Measurements from ENCODE around the gene PODNL1.
"Not testable (repeated sequence)": the region's sequence is repeated elsewhere in the genome, so short reads cannot be mapped to it uniquely, and the experiment has no call there.

Gene PODNL1

GRCh38 chr19:13973479-13973878, 35.3 kb upstream of the PODNL1 start:
- not testable (repeated sequence) for DNase-seq (ENCODE audit: low spot score)

DNA sequence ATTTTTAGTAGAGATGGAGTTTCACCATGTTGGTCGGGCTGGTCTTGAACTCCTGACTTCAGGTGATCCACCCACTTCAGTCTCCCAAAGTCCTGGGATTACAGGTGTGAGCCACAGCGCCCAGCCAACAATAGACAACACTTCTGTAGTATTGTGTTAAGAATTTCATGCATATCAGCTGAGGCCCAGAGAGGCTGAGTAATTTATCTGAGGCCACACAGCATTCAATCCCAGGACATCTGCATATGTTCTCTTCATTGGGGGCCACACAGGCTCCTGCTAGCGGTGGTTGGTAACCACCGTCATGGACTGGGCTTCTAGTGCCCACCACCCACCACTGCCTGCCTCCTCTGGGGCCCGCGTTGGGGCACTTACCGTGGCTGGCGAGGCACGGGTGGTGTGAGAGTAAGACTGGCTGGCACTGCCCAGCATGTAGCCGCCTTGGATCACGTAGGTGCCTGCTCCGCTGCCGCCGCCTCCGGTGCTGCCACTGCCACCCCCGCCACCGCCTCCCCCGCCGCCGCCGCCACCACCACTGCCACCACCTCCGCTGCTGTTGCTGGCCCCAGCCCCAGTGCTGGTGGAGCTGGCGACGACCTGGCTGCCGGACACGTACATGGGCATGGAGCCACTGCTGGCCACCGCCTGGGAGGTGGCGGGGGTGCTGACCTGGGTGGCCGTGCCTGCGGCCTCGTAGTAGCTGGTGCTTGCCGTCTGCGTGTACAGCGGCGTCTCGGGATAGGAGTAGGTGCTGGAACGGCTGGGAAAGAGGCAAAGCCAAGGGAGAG, 34.3 kb upstream of the PODNL1 start:
- no peak for DNase-seq (ENCODE audit: low spot score)

- DNase-seq (ENCODE audit: low spot score) = not testable (repeated sequence)
Observed at GRCh38 chr19:13971868-13972267, 33.7 kb upstream of the PODNL1 start.

- DNase-seq (ENCODE audit: low spot score) = no peak
Observed at GRCh38 chr19:13969897-13970296, 31.7 kb upstream of the PODNL1 start.

DNA sequence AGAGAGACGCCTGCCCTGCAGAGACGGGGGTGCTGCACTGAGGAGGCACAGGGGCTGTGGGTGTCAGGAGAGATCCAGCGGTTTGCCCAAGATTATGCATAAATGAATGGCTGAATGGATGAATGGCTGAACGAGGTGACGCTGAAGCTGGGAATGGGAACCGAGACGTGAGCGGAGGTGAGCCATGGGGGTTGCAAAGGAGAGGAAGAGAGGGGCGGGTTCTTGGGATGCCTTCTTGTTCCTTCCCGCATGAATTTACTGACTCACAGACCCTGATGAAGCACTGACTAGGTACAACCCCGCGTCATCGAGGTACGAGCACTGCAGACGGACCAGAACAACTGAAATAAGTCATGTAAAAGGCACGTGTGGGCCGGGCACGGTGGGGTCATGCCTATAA, 30.8 kb upstream of the PODNL1 start:
- DNase-seq (ENCODE audit: low spot score) = no peak

GRCh38 chr19:13968383-13968935, 30.2 kb upstream of the PODNL1 start:
- no peak for DNase-seq (ENCODE audit: low spot score)

DNA sequence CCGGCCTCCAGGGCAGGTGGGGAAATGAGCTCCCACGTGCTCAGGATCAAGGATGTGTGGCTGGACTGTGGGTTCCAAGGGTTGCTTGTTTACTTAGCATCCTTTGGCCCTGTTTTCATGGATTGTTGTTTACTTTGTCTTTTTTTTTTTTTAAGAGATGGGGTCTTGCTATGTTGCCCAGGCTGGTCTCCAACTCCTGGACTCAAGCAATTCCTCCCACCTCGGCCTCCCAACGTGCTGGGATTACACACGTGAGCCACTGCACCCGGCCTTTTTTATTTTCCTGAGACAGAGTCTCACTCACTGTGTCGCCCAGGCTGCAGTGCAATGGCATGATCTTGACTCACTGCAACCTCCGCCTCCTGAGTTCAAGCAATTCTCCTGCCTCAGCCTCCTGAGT, 29.0 kb upstream of the PODNL1 start:
- DNase-seq (ENCODE audit: low spot score) = not testable (repeated sequence)

DNA sequence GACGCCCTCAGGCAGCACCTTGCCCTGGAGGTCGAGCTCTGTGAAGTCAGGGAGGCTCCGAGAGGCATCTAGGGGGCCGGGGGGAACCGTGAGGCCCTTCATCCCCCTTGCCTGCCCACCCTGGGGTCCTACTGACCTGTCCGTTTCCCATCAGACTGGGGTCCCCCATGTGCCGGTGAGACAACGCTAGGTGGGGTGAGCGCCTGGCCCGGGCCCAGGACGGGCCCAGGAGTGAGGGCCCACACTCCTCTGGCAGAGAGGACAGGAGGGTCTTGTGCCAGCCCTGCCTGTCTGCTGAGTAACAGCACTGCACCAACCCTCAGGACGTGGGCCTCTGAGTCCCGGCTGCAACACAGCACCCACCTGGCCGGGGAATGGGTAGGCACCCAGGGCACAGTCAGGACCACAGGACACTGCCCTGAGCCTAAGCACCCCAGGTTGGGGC, 28.5 kb upstream of the PODNL1 start:
- DNase-seq (ENCODE audit: low spot score) = no peak

DNA sequence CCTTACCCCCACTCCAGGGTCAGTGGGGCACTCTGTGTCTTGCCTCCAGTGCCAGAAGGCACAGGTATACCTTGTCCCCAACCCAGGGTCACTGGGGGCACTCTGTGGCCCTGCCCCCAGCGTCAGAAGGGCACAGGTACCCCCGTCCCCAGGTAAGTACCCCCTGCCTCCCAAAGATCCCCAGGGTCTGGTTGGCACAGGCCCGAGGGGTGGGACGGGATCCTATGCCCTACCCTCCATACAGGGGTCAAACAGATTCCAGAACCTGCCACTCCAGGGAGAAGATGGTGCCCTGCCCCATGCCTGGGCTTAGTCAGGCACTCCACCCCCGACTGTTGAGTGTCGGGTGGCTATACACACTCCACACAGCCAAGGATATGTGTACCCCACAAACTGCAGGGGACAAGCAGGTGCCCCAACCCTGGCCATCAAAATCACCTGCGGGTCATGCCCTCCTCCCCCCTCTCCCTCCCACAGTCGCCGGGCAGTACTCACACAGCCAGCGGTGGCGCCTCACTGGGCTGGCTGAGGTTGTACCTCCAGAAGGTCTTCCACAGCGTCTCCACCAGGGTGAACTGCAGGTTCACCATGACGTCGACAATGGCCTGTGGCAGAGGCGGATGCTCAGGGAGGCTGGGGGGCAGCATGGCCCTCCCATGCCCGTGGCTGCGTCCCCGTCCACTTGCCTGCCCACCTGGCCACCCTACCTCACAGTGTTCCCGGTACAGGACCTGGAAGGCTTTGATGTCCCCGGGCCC, 27.9 kb upstream of the PODNL1 start:
- no peak for DNase-seq (ENCODE audit: low spot score)

DNA sequence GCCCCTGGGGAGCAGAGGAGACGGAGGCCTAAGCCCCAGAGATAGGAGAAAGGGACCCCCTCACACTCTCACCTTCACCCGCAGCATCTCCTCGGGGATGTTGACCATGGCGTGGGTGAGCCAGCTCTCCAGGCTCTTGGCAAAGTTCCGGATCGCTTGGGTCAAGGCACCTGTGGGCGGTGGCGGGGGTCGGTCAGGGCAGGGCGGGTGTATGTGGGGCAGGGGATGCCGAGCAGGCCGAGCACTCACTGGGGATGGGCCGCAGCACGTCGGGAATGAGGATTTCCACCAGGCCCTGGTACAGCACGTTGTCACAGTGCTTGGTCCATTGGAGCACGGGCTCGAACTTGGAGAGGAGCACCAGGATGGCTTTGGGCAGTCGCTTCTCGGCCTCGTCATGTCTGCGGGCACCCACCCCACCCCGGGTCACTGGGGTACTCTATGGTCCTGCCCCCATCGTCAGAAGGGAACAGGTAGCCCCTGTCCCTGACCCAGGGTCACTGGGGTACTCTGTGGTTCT, 27.2 kb upstream of the PODNL1 start:
- DNase-seq (ENCODE audit: low spot score) = no peak

GRCh38 chr19:13964776-13965175, 26.6 kb upstream of the PODNL1 start:
- no peak for DNase-seq (ENCODE audit: low spot score)

- no peak for DNase-seq (ENCODE audit: low spot score)
Observed at GRCh38 chr19:13963603-13964105, 25.4 kb upstream of the PODNL1 start.

DNA sequence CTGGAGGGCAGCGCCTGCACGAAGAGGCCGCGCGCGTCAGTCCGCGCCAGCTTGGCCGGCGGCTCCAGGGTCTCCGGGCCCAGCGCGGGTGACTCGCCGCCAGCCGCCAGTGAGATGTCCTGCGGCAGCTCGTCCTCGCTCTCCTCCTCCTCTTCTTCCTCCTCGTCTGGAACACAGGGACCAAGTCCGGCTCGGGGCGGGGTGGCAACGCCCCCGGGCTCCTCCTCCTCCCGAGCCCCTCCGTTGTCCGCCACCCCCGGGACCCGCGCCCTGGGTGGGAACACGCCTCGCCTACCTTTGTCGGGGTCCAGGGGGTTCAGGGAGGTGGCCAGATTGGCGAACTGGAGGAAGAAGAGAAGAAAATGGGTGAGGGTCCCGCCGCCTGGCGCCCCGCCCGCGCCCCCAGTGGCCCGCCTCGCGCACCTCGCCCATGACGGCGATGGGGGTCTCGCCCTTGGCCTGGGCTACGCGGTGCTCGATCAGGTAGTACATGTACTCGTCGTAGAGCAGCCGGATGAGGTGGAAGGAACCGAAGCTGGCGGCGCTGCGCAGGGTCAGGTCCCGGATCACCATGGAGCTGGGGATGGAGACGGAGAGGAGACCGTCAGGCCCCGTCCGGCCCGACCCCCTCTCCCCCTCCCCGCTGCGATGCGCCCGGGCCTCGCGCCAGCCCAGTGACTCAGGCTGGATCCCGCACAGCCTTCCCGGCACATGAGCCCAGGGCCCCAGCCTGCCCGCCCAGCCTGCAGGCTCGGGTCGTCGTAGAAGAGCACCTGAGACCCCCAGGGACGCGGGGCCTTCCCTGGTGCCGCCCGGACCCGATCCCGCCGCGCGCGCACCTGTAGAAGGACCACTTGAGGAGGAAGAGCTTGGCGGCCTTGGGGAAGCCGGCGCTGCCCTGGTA, 24.7 kb upstream of the PODNL1 start:
- DNase-seq (ENCODE audit: low spot score) = no peak

GRCh38 chr19:13961826-13962698, 23.8 kb upstream of the PODNL1 start:
- no peak for DNase-seq (ENCODE audit: low spot score)

- no peak for DNase-seq (ENCODE audit: low spot score)
Observed at GRCh38 chr19:13960863-13961784, 22.9 kb upstream of the PODNL1 start.

GRCh38 chr19:13959962-13960862, 22.0 kb upstream of the PODNL1 start:
- no peak for DNase-seq (ENCODE audit: low spot score)

- DNase-seq (ENCODE audit: low spot score) = no peak
Observed at GRCh38 chr19:13959141-13959961, 21.1 kb upstream of the PODNL1 start.

All from putamen (tissue), 1 donor.